GM13977 (cell line): ENCODE measurements around the gene HAPLN2.

Source experiments
- DNase-seq: peaks from one replicate; pipeline ENCODE4 v3.0.0; 2012; ENCODE audit warnings: low spot score
- in situ Hi-C: fragments of 300-500 bp; cut with MboI; formaldehyde crosslinking; loops from one replicate; pipeline ENCODE4 v1.12.0; 2022; ENCODE audit warnings: low sequenced_read_pairs, low pct_unique_long_range_greater_than_20kb, mixed read lengths, inconsistent platforms; ENCODE audit not compliant: unreplicated experiment
- TF ChIP-seq, protein P1 (sequence below): IDR thresholded peaks from 2 replicates; pipeline ENCODE4 v1.5.1; 2012; ENCODE audit warnings: mild to moderate bottlenecking, control low read depth; ENCODE audit not compliant: insufficient read depth; ENCODE audit errors: extremely low read depth, missing control alignments

Gene HAPLN2

DNA sequence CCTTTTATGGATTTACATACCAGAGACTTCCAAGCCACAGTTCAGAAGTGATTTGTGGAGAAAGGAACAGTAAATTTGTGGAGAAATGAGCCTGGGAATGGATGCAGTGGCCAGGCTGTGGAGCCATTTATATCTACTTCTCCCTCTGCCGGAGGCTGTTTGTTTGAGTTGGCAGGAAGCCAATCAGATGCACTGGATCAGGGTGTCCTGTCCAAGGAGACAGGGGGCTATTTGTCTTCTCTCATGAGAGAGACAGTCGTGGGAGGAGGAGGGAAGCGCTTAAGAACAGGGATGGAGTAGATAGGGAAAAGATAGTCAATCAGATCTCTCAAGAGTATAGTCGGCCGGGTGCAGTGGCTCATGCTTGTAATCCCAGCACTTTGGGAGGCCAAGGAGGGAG is 2.8 kb upstream of the HAPLN2 start:
- in situ Hi-C loops: loop anchor here (10.0 kb wide), 1 partner anchor 232 kb away; no protein-coding TSS in a partner anchor
- DNase-seq: no peak
- TF ChIP-seq, protein P1, sequence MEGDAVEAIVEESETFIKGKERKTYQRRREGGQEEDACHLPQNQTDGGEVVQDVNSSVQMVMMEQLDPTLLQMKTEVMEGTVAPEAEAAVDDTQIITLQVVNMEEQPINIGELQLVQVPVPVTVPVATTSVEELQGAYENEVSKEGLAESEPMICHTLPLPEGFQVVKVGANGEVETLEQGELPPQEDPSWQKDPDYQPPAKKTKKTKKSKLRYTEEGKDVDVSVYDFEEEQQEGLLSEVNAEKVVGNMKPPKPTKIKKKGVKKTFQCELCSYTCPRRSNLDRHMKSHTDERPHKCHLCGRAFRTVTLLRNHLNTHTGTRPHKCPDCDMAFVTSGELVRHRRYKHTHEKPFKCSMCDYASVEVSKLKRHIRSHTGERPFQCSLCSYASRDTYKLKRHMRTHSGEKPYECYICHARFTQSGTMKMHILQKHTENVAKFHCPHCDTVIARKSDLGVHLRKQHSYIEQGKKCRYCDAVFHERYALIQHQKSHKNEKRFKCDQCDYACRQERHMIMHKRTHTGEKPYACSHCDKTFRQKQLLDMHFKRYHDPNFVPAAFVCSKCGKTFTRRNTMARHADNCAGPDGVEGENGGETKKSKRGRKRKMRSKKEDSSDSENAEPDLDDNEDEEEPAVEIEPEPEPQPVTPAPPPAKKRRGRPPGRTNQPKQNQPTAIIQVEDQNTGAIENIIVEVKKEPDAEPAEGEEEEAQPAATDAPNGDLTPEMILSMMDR: no peak

GRCh38 chr1:156619582-156619955 is 354 bp downstream of the HAPLN2 start:
- no peak for DNase-seq
- in situ Hi-C loops: loop anchor here (10.0 kb wide), 1 partner anchor 235 kb away; no protein-coding TSS in a partner anchor
- TF ChIP-seq, protein P1: no peak

DNA sequence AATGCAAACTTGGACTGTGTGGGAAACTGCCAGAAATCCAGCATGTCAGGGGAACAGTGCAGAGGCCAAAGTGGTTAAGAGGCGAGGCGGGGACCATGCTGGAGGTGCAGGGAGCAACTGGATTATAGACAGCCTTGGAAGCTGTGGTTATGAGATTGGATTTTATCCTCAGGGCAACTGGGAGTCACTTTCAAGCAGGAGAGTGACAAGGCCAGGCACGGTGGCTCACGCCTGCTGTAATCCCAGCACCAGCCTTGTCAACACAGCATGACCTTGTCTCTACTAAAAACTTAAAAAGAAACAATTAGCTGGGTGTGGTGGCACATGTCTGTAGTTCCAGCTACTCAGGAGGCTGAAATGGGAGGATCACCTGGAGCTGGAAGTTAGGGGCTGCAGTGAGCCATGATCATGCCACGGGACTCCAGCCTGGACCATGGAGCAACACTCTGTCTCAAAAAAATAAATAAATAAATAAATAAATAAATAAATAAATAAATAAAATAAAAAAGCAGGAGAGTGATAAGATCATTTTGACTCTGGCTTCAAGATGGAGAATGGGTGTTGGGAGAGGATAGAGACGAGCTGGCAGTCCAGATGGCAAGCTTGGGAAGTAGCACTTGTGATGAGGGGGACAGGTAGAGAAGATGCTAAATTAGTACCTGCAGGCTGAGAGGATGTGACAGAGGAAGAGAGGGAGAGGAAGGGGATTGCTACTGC is 3.5 kb downstream of the HAPLN2 start:
- in situ Hi-C loops: no loop called here
- TF ChIP-seq, protein P1: no peak

DNA sequence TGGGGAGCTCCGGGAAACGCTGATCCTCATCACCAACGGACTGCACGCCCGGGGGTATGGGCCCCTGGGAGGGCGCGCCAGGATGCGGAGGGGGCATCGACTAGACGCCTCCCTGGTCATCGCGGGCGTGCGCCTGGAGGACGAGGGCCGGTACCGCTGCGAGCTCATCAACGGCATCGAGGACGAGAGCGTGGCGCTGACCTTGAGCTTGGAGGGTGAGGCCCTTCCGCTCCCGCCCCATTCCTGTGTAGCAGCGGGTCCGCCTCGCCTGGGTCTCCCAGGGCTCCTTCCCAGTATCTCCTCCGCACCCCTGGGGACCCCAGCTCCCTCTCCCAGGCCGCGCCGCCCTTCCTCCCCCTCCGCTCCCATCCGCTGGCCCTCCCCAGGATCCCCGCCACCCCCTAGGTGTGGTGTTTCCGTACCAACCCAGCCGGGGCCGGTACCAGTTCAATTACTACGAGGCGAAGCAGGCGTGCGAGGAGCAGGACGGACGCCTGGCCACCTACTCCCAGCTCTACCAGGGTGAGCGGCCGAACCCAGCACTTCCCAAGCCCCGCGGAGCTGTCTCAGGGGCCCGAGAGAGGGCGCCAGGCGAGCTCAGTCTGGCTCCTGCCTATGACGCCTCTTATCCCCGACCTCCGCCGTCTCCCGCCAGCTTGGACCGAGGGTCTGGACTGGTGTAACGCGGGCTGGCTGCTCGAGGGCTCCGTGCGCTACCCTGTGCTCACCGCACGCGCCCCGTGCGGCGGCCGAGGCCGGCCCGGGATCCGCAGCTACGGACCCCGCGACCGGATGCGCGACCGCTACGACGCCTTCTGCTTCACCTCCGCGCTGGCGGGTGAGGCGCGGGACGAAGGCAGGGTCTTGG is 5.0 kb downstream of the HAPLN2 start:
- TF ChIP-seq, protein P1: peak; percentile 58
- in situ Hi-C loops: no loop called here

More for the DNA sequence above, 3.5 kb downstream of the HAPLN2 start:
- DNase-seq: no peak

DNA sequence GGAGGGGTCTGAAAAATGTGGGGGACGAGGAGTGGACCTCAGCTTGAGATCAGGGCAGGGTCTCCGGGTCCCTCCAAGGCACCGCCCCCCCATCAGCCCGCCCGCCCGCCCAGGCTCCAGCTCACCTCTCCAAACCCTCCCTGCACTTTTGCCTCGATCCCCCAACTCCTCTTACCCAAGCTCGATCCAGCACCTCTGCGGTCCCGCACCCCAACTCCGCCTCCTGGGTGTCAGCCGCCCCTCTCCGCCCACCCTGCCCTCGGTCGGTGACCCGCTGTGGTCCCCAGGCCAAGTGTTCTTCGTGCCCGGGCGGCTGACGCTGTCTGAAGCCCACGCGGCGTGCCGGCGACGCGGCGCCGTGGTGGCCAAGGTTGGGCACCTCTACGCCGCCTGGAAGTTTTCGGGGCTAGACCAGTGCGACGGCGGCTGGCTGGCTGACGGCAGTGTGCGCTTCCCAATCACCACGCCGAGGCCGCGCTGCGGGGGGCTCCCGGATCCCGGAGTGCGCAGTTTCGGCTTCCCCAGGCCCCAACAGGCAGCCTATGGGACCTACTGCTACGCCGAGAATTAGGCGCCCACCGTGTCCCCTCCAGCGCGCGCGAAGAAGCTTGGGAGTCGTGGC is 5.7 kb downstream of the HAPLN2 start:
- TF ChIP-seq, protein P1: no peak
- peak; percentile 13 for DNase-seq
- in situ Hi-C loops: no loop called here

More for the DNA sequence above, 5.0 kb downstream of the HAPLN2 start:
- DNase-seq: peak; percentile 61

DNA sequence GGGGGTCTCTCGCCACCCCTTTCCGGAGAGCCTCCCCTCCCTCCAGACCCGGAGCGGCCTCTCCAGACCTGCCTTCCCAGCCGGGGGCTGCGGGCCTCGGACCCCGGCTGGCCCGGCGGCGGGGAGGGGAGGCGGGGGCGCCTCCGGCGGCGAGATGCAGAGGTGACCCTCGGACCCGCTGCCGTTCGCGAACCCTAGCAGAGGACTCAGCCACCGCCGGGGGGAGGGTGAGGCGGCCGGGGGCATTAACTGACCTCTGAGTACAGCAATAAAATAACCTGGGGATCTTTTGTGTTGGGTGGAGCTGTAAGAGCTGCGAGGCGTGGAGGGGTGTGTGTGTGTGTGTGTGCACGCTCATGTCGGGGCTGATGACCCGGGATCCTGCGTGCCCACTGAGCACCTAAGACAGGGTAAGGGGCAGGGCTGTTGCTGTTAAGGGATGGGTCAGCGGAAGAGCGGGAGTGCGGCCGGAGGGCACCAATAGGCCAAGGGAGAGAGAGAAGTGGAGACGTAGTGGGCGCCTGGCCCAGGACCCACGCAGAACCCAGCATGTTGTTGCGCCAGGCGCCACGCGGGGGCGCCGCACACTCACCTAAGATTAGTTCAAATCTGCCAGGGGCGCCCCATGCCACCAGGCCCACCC is 6.3 kb downstream of the HAPLN2 start:
- TF ChIP-seq, protein P1: peak; percentile 79
- peak; percentile 63 for DNase-seq
- in situ Hi-C loops: no loop called here
